A673 (cell line): Measurements from ENCODE around the gene ZSCAN10.

ENCODE experiments used
- CTCF ChIP-seq: fragments of 300-800, 200-600 bp; sonication (generic); conservative IDR thresholded peaks from 2 replicates; pipeline ENCODE4 v1.5.1; 2017; ENCODE audit warnings: low read depth, mild to moderate bottlenecking, antibody characterized with exemption, low read length, moderate library complexity, mixed read lengths
- EZH2 ChIP-seq: fragments of 200-600 bp; sonication (generic); IDR thresholded peaks from 2 replicates; pipeline ENCODE4 v1.6.1; 2017; ENCODE audit warnings: borderline replicate concordance, low read depth, mild to moderate bottlenecking, mixed read lengths, antibody characterized with exemption, low read length; ENCODE audit not compliant: poor library complexity, severe bottlenecking

- TF ChIP-seq CTCF: peak; percentile 74
- TF ChIP-seq EZH2: no peak
These were observed 2.1 kb upstream of the ZSCAN10 start for GRCh38 chr16:3101018-3101840.
